GM11168 (cell line): ENCODE data around the gene SLC25A53.
"Not testable (repeated sequence)": the region's sequence is repeated elsewhere in the genome, so short reads cannot be mapped to it uniquely, and the experiment has no call there.

ENCODE experiments used
- in situ Hi-C: fragments of 300-500 bp; cut with MboI; formaldehyde crosslinking; loops from one replicate; pipeline ENCODE4 v1.12.0; 2022; ENCODE audit warnings: low sequenced_read_pairs; ENCODE audit not compliant: unreplicated experiment

SLC25A53 gene

GRCh38 chrX:104084063-104084462 lies 72.7 kb downstream of the SLC25A53 start:
- in situ Hi-C loops = no loop called here

- in situ Hi-C loops = not testable (repeated sequence)
Observed at GRCh38 chrX:104077854-104078253, 79.0 kb downstream of the SLC25A53 start.

GRCh38 chrX:104075778-104076445 lies 80.9 kb downstream of the SLC25A53 start, which contains the start of gene TMSB15C:
TMSB15C (minus strand) TSS chrX:104076236.
- in situ Hi-C loops = not testable (repeated sequence)

DNA sequence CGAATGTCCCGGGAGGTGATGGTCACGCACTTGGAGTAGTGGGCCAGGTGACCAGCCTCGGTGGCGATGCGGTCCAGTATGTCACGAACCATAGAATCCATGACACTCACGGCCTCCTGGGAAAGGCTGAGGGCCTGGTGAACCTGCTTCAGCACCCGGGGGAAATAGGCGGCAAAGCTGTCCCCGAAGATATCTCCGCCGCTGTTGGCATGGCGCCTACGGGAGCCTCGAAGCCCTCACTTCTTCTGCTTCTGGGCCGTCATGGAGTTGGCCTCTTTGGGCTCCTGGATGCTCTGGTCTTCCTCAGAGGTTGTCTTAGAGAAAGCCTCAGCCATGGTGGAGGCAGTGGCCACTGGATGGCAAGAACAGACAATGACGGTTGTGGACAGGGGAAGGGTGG lies 94.2 kb downstream of the SLC25A53 start:
- in situ Hi-C loops = not testable (repeated sequence)

- in situ Hi-C loops = not testable (repeated sequence)
Observed at GRCh38 chrX:104054956-104055355, 101.9 kb downstream of the SLC25A53 start.
